ENCODE data around the gene DPEP1. TPM values are rescaled to one million over a fixed set of nuclear protein-coding genes. Genes with fewer than 3 reads are reported as not detected.
"Not testable (repeated sequence)": the region's sequence is repeated elsewhere in the genome, so short reads cannot be mapped to it uniquely, and the experiment has no call there.

Gene DPEP1
- total and polyA plus RNA-seq, 7 donors, result 0.92 to 1.2 TPM; not detected in 5

DNA sequence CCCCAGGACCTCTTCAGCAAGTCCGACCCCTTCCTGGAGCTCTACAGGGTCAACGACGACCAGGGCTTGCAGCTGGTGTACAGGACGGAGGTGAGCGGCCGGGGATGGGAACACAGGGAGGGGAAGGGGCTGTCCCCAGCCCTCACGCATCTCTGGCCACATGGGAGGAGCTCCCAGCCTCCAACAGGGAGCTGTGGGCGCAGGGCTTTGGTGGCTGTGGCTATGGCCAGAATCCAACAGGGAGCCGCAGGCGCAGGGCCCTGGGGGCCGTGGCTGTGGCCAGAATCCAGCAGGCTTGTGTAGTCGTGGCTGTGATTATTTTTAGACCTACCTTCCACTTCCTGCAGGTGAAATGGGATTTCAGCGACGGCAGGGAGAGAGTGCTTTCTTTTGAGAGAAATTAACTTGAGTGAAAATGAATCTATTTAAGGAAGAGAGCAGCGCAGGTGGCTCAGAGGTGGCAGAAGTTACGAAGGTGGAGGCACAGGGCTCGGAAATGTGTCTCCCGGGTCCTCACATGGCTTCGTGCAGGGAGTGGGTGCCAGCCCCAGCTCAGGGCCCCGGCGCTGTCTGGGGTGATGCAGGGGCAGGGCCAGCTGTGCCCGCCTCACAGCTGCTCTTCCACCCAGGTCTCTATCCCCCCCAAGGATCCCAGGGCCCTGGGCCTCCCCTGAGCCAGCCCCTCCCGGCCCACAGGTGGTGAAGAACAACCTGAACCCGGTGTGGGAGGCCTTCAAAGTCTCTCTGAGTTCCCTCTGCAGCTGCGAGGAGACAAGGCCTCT, 28.5 kb upstream of the DPEP1 start:
- Histone ChIP-seq H3K36me3 (no peaks in the 10 kb centered on the region), H3K4me1 (no peaks in the 10 kb centered on the region), H3K9me3 (no peaks in the 10 kb centered on the region), H3K27me3 (no peaks in the 10 kb centered on the region), H3K4me3 (no peak overlapping the region), H3K27ac (no peak overlapping the region)
- 70 to 75% methylated on average over 25 of the region's 25 CpGs for WGBS, 2 donors
- intact Hi-C loops (cut with DNase I), result no loop called here
- TF ChIP-seq POLR2A (IDR thresholded peaks at IDR 0.05), result no peak
- no peak for TF ChIP-seq EP300 (IDR thresholded peaks at IDR 0.05)
- TF ChIP-seq, protein P1, sequence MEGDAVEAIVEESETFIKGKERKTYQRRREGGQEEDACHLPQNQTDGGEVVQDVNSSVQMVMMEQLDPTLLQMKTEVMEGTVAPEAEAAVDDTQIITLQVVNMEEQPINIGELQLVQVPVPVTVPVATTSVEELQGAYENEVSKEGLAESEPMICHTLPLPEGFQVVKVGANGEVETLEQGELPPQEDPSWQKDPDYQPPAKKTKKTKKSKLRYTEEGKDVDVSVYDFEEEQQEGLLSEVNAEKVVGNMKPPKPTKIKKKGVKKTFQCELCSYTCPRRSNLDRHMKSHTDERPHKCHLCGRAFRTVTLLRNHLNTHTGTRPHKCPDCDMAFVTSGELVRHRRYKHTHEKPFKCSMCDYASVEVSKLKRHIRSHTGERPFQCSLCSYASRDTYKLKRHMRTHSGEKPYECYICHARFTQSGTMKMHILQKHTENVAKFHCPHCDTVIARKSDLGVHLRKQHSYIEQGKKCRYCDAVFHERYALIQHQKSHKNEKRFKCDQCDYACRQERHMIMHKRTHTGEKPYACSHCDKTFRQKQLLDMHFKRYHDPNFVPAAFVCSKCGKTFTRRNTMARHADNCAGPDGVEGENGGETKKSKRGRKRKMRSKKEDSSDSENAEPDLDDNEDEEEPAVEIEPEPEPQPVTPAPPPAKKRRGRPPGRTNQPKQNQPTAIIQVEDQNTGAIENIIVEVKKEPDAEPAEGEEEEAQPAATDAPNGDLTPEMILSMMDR (IDR thresholded peaks at IDR 0.05), result no peak
- TF ChIP-seq POLR2AphosphoS5 (IDR thresholded peaks at IDR 0.05), result no peak
- DNase-seq, result no peak

DNA sequence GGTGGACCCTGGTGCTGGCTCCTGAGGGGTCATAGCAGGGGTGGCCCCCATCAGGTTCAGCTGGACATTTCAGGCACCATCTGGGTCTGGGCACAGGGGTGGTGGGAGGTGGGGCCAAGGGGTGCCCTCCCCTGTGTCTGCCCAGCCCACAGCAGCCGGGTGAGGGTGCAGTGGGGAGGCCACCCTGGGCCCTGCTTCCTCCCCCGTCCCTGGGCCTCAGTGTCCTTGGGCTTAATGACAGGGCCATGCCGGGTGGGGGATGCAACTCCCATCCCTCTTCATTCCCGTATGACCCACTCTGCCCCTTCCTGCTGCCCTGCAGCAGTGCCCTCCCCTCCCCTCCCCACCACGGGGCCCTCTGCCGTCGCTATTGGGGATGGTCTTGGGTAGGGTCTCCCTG, 27.2 kb upstream of the DPEP1 start:
- intact Hi-C loops (cut with DNase I), result no loop called here
- Histone ChIP-seq H3K9me3 (no peaks in the 10 kb centered on the region), H3K4me3 (no peak overlapping the region), H3K36me3 (no peaks in the 10 kb centered on the region), H3K27me3 (no peaks in the 10 kb centered on the region), H3K4me1 (no peaks in the 10 kb centered on the region), H3K27ac (no peak overlapping the region)
- TF ChIP-seq POLR2A (IDR thresholded peaks at IDR 0.05) (no peak), EP300 (IDR thresholded peaks at IDR 0.05) (no peak), POLR2AphosphoS5 (IDR thresholded peaks at IDR 0.05) (no peak)
- TF ChIP-seq, protein P1 (IDR thresholded peaks at IDR 0.05), result no peak
- DNase-seq, result no peak
- WGBS, 2 donors, result 79 to 82% methylated on average over 7 of the region's 7 CpGs

DNA sequence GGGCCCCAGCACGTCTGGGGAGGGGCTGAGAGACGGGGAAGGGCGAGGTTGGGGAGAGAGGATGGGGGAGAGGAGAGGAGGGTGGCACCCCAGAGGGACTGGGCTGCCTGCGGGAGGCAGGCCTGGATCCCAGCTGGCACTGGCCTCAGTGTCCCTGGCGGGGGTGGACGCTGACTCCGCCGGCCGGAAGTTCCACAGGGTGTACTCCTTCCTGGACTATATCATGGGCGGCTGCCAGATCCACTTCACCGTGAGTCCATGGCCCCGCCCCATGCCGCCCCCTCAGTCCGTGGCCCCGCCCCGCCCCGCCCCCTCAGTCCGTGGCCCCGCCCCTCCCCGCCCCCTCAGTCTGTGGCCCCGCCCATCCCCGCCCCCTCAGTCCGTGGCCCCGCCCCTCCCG, 26.6 kb upstream of the DPEP1 start:
- TF ChIP-seq, protein P1 (IDR thresholded peaks at IDR 0.05), result no peak
- TF ChIP-seq EP300 (IDR thresholded peaks at IDR 0.05) (no peak), POLR2A (IDR thresholded peaks at IDR 0.05) (no peak)
- intact Hi-C loops (cut with DNase I), result no loop called here
- WGBS, 2 donors, result 28 to 82% methylated on average over 20 to 22 of the region's 25 CpGs

DNA sequence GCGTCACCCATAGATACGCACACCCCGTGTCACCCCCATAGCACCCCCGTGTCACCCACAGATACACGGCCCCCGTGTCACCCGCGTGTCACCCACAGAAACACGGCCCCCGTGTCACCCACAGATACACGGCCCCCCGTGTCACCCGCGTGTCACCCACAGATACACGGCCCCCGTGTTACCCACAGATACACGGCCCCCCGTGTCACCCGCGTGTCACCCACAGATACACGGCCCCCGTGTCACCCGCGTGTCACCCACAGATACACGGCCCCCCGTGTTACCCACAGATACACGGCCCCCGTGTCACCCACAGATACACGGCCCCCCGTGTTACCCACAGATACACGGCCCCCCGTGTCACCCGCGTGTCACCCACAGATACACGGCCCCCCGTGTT, 25.8 kb upstream of the DPEP1 start:
- DNase-seq; H3K27me3 ChIP-seq; H3K4me1 ChIP-seq; H3K9me3 ChIP-seq; H3K27ac ChIP-seq; H3K36me3 ChIP-seq; H3K4me3 ChIP-seq; intact Hi-C loops (cut with DNase I): not testable (repeated sequence)
- 93 to 96% methylated on average over 24 to 26 of the region's 36 CpGs for WGBS, 2 donors

More for the DNA sequence above, 26.6 kb upstream of the DPEP1 start:
- H3K4me3 ChIP-seq, result no peak overlapping the region
- no peaks in the 10 kb centered on the region for H3K9me3 ChIP-seq
- no peaks in the 10 kb centered on the region for H3K27me3 ChIP-seq
- H3K4me1 ChIP-seq, result no peaks in the 10 kb centered on the region
- no peak for DNase-seq
- H3K27ac ChIP-seq, result no peak overlapping the region
- H3K36me3 ChIP-seq, result no peaks in the 10 kb centered on the region

DNA sequence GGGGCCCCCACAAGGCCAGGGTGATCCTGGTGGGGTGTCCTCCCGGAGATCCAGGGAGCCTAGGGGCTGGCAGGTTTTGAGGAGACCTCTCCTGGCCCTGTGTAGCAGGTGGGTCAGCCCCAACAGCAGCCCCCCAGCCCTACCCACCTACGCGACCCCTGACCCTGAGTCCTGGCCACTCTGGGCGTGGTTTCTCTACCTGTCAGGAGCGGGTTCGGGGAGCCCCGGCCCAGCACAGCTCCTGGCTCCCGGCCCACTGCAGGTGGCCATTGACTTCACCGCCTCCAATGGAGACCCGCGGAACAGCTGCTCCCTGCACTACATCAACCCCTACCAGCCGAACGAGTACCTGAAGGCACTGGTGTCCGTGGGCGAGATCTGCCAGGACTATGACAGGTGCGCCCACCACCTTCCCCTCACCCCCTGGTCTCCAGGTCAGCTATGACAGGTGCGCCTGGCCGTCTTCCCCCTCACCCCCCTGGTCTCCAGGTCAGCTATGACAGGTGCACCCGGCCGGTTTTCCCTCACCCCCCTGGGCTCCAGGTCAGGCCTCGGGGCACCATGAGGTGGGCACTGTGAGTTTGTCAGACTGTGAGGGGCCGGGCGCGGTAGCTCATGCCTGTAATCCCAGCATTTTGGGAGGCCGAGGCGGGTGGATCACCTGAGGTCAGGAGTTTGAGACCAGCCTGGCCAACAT, 24.9 kb upstream of the DPEP1 start:
- no peak for DNase-seq
- intact Hi-C loops (cut with DNase I), result no loop called here
- Histone ChIP-seq H3K27me3 (no peaks in the 10 kb centered on the region), H3K4me3 (no peak overlapping the region), H3K36me3 (no peaks in the 10 kb centered on the region), H3K9me3 (no peaks in the 10 kb centered on the region), H3K4me1 (no peaks in the 10 kb centered on the region), H3K27ac (no peak overlapping the region)
- WGBS, 2 donors, result 77 to 94% methylated on average over 26 of the region's 26 CpGs
- no peak for TF ChIP-seq POLR2A (IDR thresholded peaks at IDR 0.05)
- no peak for TF ChIP-seq EP300 (IDR thresholded peaks at IDR 0.05)
- no peak for TF ChIP-seq POLR2AphosphoS5 (IDR thresholded peaks at IDR 0.05)
- TF ChIP-seq, protein P1 (IDR thresholded peaks at IDR 0.05), result no peak

Data from sigmoid colon (tissue), 7 donors.